H7 (cell line): Measurements from ENCODE around the gene PAN2. TPM values are rescaled to one million over a fixed set of nuclear protein-coding genes. Genes with fewer than 3 reads are reported as not detected.
"Not testable (repeated sequence)": the region's sequence is repeated elsewhere in the genome, so short reads cannot be mapped to it uniquely, and the experiment has no call there.

ENCODE experiments used
- DNase-seq: peaks from one replicate; pipeline ENCODE4 v3.0.0; 2012
- H3K27me3 ChIP-seq: 2 replicates; pipeline ENCODE4 v1.6.0; 2011; ENCODE audit warnings: mild to moderate bottlenecking, low read length; ENCODE audit not compliant: control insufficient read depth, insufficient read depth
- H3K36me3 ChIP-seq: replicated peaks from 2 replicates; pipeline ENCODE4 v1.5.1; 2011; ENCODE audit warnings: low read length; ENCODE audit not compliant: control insufficient read depth, insufficient read depth
- H3K4me3 ChIP-seq: 2 replicates; pipeline ENCODE4 v1.5.1; 2011; ENCODE audit warnings: low read depth, mild to moderate bottlenecking, control low read depth, low read length, moderate library complexity; ENCODE audit not compliant: insufficient read depth
- total RNA-seq: library from RNA; depleted of rRNA; stranded (reverse); fragments of >200 nt; shearing (Covaris generic); gene quantifications from 2 replicates; pipeline ENCODE4 v1.2.3, GENCODE V29; 2014

The PAN2 gene
- total RNA-seq, 1 experiment from 2014 or later: 38.6 TPM

DNA sequence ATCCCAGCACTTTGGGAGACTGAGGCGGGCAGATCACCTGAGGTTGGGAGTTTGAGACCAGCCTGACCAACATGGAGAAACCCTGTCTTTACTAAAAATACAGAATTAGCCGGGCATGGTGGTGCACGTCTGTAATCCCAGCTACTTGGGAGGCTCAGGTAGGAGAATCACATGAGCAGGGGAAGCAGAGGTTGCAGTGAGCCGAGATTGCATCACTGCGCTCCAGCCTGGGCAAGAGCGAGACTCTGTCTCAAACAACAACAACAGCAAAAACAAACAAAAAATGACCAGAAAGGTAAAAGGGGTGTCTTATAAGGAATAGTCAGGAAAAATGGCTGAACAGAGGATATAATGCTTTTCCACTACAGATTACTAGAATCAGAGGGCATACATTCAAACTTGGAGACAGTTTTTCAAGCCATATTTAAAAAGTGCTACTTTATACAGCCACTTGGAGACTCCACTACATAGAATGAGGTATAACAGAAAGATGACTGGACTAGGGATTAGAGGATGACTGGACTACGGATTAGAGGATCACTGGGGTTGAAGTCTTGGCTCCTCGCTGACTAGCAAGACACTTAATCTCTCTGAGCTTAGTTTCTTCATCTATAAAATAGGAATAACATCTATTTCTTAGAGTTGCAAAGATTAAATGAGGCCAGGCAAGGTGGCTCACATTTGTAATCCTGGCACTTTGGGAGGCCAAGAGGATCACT is 28.8 kb downstream of the PAN2 start:
- Histone ChIP-seq H3K36me3 (peaks cover 11% of the 10 kb centered on the region), H3K27me3 (no peaks in the 10 kb centered on the region), H3K4me3 (no peak overlapping the region)
- no peak for DNase-seq

GRCh38 chr12:56304276-56304675 is 29.5 kb downstream of the PAN2 start:
- Histone ChIP-seq H3K4me3 (no peak overlapping the region), H3K36me3 (peaks cover 7% of the 10 kb centered on the region), H3K27me3 (no peaks in the 10 kb centered on the region)
- no peak for DNase-seq

- no peak for DNase-seq
- Histone ChIP-seq H3K4me3 (peak overlapping the region; percentile 46), H3K27me3 (no peaks in the 10 kb centered on the region), H3K36me3 (peaks cover 6% of the 10 kb centered on the region)
Measured at GRCh38 chr12:56300644-56301464, 32.9 kb downstream of the PAN2 start.

- H3K36me3 ChIP-seq: peaks cover 4% of the 10 kb centered on the region
- peak within 1 kb of the TSS; percentile 89 for H3K4me3 ChIP-seq
- H3K27me3 ChIP-seq: no peaks in the 10 kb centered on the region
- DNase-seq: peak; percentile 99
Measured at GRCh38 chr12:56299853-56300643, 33.8 kb downstream of the PAN2 start, which contains the start of gene CS. TSS of gene CS (minus strand) at chr12:56300330. CDS start at chr12:56300201, 129 bp downstream.

- H3K27me3 ChIP-seq: no peaks in the 10 kb centered on the region
- H3K36me3 ChIP-seq: peaks cover 4% of the 10 kb centered on the region
- DNase-seq: no peak
- peak overlapping the region; percentile 89 for H3K4me3 ChIP-seq
Measured at GRCh38 chr12:56299308-56299852, 34.4 kb downstream of the PAN2 start.

- Histone ChIP-seq H3K36me3 (peaks cover 2% of the 10 kb centered on the region), H3K4me3 (peak overlapping the region; percentile 89; the same call in 1 of the 2 replicates), H3K27me3 (no peaks in the 10 kb centered on the region)
- DNase-seq: no peak
Measured at GRCh38 chr12:56298828-56299227, 35.0 kb downstream of the PAN2 start.

GRCh38 chr12:56297400-56297799 is 36.4 kb downstream of the PAN2 start:
- no peak for DNase-seq
- Histone ChIP-seq H3K27me3 (no peaks in the 10 kb centered on the region), H3K4me3 (no peak overlapping the region), H3K36me3 (peaks cover 2% of the 10 kb centered on the region)

GRCh38 chr12:56296295-56296694 is 37.5 kb downstream of the PAN2 start:
- H3K4me3 ChIP-seq: no peak overlapping the region
- DNase-seq: no peak
- no peaks in the 10 kb centered on the region for H3K27me3 ChIP-seq
- H3K36me3 ChIP-seq: peaks cover 6% of the 10 kb centered on the region

GRCh38 chr12:56293795-56294194 is 40.0 kb downstream of the PAN2 start:
- H3K36me3 ChIP-seq: peaks cover 8% of the 10 kb centered on the region
- H3K27me3 ChIP-seq: no peaks in the 10 kb centered on the region

DNA sequence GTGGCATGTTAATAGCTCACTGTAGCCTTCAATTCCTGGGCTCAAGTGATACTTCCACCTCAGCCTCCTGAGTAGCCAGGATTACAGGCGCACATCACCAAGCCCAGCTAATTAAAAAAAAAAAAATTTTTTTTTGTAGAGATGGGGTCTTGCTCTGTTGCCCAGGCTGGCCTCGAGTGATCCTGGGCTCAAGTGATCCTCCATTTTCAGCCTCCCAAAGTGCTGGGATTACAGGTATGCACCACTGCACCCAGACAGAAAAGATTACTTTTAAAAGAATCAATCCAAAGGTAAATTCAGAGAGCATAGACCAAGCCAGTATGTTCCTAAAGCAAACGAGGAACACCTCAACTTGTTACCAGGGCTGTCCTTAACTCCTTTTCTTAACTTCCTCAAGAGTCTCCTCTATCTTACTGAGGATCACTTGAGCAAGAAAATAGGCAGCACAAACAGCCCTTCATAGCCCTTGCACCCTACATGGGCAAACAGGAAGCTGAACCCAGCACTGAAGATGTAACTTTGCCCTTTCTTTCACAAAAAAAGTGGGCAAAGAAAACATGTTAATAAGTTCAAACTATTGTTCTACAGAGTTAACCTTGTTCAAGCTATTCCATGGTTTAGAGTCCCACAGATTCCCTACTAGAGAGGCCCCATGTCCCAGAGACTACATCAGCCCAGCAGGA is 45.0 kb downstream of the PAN2 start:
- no peak for DNase-seq
- H3K27me3 ChIP-seq: no peaks in the 10 kb centered on the region
- H3K4me3 ChIP-seq: no peak overlapping the region
- H3K36me3 ChIP-seq: peaks cover 13% of the 10 kb centered on the region

More at GRCh38 chr12:56293795-56294194, 40.0 kb downstream of the PAN2 start:
- no peak overlapping the region for H3K4me3 ChIP-seq
- no peak for DNase-seq

DNA sequence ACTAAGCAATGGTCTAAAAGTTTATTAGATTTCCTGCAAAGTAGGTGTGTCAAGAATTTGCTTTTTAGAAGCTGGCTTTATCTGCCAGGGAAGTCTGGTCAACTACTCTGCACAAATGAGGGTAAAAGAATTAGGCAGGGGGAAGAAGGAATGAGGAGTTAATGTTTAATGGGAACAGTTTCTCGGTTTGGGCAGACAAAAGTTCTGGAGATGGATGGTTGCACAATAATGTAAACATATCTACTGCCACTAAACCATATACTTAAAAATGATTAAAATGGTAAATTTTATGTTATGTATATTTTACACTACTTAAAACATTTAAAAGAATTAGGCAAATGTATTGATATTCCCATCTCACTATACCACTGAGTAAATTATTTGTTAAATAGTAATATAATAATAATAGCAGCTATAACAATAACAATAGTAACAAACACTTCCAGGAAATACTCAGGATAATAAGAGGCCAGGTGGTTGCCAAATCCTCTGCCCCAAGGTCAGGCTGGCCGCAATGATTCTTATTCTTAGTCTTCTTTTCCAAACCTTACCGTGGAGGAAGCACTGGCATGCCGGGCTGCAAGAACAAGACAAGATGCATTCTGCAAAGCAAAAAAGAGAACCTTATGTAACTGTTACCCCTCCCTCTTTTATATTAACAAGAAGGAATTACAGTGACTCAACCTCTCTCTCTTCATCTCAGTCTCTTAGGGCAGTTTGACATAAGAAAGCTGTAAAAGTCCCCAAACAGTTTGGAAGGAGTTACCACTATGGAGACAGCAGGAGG is 47.6 kb downstream of the PAN2 start:
- Histone ChIP-seq H3K36me3 (peaks cover 23% of the 10 kb centered on the region), H3K27me3 (no peaks in the 10 kb centered on the region), H3K4me3 (no peak overlapping the region)
- no peak for DNase-seq

DNA sequence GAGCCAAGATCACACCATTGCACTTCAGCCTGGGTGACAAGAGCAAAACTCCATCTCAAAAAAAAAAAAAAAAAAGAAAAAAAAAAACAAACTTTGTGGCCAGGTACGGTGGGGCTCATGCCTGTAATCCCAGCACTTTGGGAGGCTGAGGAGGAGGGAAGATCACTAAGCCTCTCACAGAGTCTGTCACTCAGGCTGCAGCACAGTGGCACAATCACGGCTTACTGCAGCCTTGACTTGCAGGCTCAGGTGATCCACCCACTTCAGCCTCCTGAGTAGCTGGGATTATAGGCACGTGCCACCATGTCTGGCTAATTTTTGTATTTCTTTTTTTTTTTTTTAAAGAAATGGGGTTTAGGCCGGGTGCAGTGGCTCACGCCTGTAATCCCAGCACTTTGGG is 49.5 kb downstream of the PAN2 start:
- H3K4me3 ChIP-seq, DNase-seq, H3K27me3 ChIP-seq: not testable (repeated sequence)
- peaks cover 24% of the 10 kb centered on the region for H3K36me3 ChIP-seq

DNA sequence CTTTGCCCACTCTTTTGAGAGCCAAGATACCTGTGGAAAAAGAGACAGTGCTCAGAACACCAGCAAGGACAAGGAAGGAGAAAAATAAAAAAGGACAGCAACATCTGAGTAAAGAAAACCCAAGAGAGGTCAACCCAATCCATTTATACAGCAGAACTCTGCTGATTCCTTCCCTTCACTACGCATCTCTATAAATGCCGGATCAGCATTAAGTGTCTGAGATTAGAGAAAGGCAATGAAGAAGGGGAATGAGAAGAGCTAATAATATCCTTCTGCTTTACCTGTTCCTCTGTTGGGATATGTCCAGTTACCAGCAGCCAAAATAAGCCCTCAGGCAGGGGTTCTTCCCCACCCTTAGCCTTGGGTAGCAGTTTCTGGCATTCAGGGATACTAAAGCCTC is 51.2 kb downstream of the PAN2 start:
- H3K36me3 ChIP-seq: peaks cover 26% of the 10 kb centered on the region
- H3K27me3 ChIP-seq: no peaks in the 10 kb centered on the region
- H3K4me3 ChIP-seq: no peak overlapping the region
- DNase-seq: no peak
